Sigmoid colon (tissue), 4 donors: ENCODE data around the gene CNTNAP1.

Source experiments
- EP300 ChIP-seq, 4 donors: sonication (generic); formaldehyde crosslinking; IDR thresholded peaks; one replicate each; pipeline ENCODE4 v1.6.1; 2017; ENCODE audit warnings: antibody characterized with exemption in 4 of 4
- POLR2A ChIP-seq, 2 donors: fragments of 450-650 bp; IDR thresholded peaks; one replicate each; pipeline ENCODE4 v1.6.1; 2016; ENCODE audit warnings: antibody characterized with exemption in 2 of 2, mild to moderate bottlenecking in 2 of 2, moderate library complexity in 2 of 2
- POLR2AphosphoS5 ChIP-seq, 4 donors: sonication (generic); formaldehyde crosslinking; IDR thresholded peaks; one replicate each; pipeline ENCODE4 v1.6.1; 2017; ENCODE audit warnings: antibody characterized with exemption in 4 of 4
- TF ChIP-seq, protein P1 (sequence below), 4 experiments: fragments of 450-650 bp in 3 of 4; fragments of 200-600 bp in 1 of 4; IDR thresholded peaks; one replicate each; pipeline ENCODE4 v1.5.1; 2016 to 2019; ENCODE audit warnings: antibody characterized with exemption in 4 of 4, mild to moderate bottlenecking in 3 of 4, moderate library complexity in 2 of 4

- TF ChIP-seq, protein P1, sequence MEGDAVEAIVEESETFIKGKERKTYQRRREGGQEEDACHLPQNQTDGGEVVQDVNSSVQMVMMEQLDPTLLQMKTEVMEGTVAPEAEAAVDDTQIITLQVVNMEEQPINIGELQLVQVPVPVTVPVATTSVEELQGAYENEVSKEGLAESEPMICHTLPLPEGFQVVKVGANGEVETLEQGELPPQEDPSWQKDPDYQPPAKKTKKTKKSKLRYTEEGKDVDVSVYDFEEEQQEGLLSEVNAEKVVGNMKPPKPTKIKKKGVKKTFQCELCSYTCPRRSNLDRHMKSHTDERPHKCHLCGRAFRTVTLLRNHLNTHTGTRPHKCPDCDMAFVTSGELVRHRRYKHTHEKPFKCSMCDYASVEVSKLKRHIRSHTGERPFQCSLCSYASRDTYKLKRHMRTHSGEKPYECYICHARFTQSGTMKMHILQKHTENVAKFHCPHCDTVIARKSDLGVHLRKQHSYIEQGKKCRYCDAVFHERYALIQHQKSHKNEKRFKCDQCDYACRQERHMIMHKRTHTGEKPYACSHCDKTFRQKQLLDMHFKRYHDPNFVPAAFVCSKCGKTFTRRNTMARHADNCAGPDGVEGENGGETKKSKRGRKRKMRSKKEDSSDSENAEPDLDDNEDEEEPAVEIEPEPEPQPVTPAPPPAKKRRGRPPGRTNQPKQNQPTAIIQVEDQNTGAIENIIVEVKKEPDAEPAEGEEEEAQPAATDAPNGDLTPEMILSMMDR (IDR thresholded peaks at IDR 0.05) = no peak
- no peak for TF ChIP-seq EP300 (IDR thresholded peaks at IDR 0.05)
- TF ChIP-seq POLR2A (IDR thresholded peaks at IDR 0.05) = no peak
- no peak for TF ChIP-seq POLR2AphosphoS5 (IDR thresholded peaks at IDR 0.05)
Observed at GRCh38 chr17:42684929-42685556, 2.7 kb downstream of the CNTNAP1 start.
